ENCODE measurements around the gene LRP1B. TPM values are rescaled to one million over a fixed set of nuclear protein-coding genes. Genes with fewer than 3 reads are reported as not detected.

LRP1B gene
- polyA plus RNA-seq, 1 donor from 2014 or later: 12.7 TPM

DNA sequence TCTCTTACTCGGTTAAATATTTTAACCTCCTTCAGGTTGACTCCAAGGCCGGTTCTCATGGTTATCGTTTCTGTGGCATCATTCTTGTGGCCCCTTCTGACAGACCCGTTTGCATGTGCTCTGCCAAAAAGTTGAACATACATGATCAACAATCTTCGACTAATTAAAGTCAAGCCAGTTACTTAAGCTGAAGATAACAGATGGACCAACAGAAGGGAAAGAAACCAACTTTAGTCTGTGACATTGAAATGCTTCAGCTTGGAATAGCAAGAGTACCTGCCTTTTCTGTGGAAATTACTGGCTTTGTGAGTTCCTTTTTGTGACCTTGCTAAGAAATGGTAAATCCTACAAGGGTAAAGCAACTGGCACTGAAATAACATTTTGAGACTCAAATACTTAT is 1429.1 kb downstream of the LRP1B start:
- no peak overlapping the region for H3K4me3 ChIP-seq (ENCODE audit: low read length)
- H3K79me2 ChIP-seq (replicated peaks; ENCODE audit: insufficient read depth, low read length): no peaks in the 10 kb centered on the region
- TF ChIP-seq REST (IDR thresholded peaks at IDR 0.05; ENCODE audit: borderline replicate concordance) (no peak), EP300 (conservative IDR thresholded peaks at IDR 0.05; ENCODE audit: poor library complexity, severe bottlenecking) (no peak), MXI1 (conservative IDR thresholded peaks at IDR 0.05; ENCODE audit: poor library complexity, severe bottlenecking) (no peak), RAD21 (conservative IDR thresholded peaks at IDR 0.05) (no peak), CTCF (IDR thresholded peaks at IDR 0.05; ENCODE audit: poor library complexity, severe bottlenecking) (no peak), TAF1 (IDR thresholded peaks at IDR 0.05; ENCODE audit: low read depth) (no peak), POLR2AphosphoS5 (IDR thresholded peaks at IDR 0.05) (no peak), EZH2 (IDR thresholded peaks at IDR 0.05; ENCODE audit: borderline replicate concordance, insufficient read depth, low read length, poor library complexity, severe bottlenecking) (no peak), SMC3 (conservative IDR thresholded peaks at IDR 0.05; ENCODE audit: poor library complexity) (no peak)
- no peak overlapping the region for H3K9ac ChIP-seq (ENCODE audit: low read length)
- H3K9me3 ChIP-seq (ENCODE audit: low read length): no peaks in the 10 kb centered on the region
- H3F3A ChIP-seq (ENCODE audit: insufficient read depth, low read length, poor library complexity, severe bottlenecking): no peaks in the 10 kb centered on the region
- H2AFZ ChIP-seq (ENCODE audit: low read depth, low read length): no peak overlapping the region
- H3K27me3 ChIP-seq (ENCODE audit: insufficient read depth, low read depth, low read length): no peaks in the 10 kb centered on the region
- H3K36me3 ChIP-seq (ENCODE audit: insufficient read depth, low read length): no peaks in the 10 kb centered on the region
- no peak overlapping the region for H3K4me2 ChIP-seq (ENCODE audit: low read length)
- no peaks in the 10 kb centered on the region for H4K20me1 ChIP-seq (ENCODE audit: insufficient read depth)
- H3K27ac ChIP-seq (ENCODE audit: low read length): no peak overlapping the region
- no peaks in the 10 kb centered on the region for H3K9me2 ChIP-seq (ENCODE audit: insufficient read depth, low read length)

GRCh38 chr2:140698636-140699035 is 1432.2 kb downstream of the LRP1B start:
- Histone ChIP-seq H3K9ac (ENCODE audit: low read length) (no peak overlapping the region), H3F3A (ENCODE audit: insufficient read depth, low read length, poor library complexity, severe bottlenecking) (no peaks in the 10 kb centered on the region), H3K79me2 (replicated peaks; ENCODE audit: insufficient read depth, low read length) (no peaks in the 10 kb centered on the region), H3K36me3 (ENCODE audit: insufficient read depth, low read length) (no peaks in the 10 kb centered on the region), H3K27ac (ENCODE audit: low read length) (peak overlapping the region; percentile 66), H3K9me2 (ENCODE audit: insufficient read depth, low read length) (no peaks in the 10 kb centered on the region), H2AFZ (ENCODE audit: low read depth, low read length) (no peak overlapping the region), H3K27me3 (ENCODE audit: insufficient read depth, low read depth, low read length) (no peaks in the 10 kb centered on the region), H3K4me3 (ENCODE audit: low read length) (no peak overlapping the region), H3K9me3 (ENCODE audit: low read length) (no peaks in the 10 kb centered on the region), H4K20me1 (ENCODE audit: insufficient read depth) (no peaks in the 10 kb centered on the region), H3K4me2 (ENCODE audit: low read length) (no peak overlapping the region)
- TF ChIP-seq EP300 (conservative IDR thresholded peaks at IDR 0.05; ENCODE audit: poor library complexity, severe bottlenecking) (peak; percentile 52), CTCF (IDR thresholded peaks at IDR 0.05; ENCODE audit: poor library complexity, severe bottlenecking) (no peak)

All from neural cell (in vitro differentiated cells).